AG09309 (cell line): ENCODE results near the gene ARRDC2.
"Not testable (repeated sequence)": the region's sequence is repeated elsewhere in the genome, so short reads cannot be mapped to it uniquely, and the experiment has no call there.

Source experiments
- DNase-seq: peaks from one replicate; pipeline ENCODE4 v3.0.0-alpha.2; 2010; ENCODE audit warnings: low read depth
- H3K4me3 ChIP-seq: 2 replicates; pipeline ENCODE4 v1.5.1; 2011; ENCODE audit warnings: mild to moderate bottlenecking, low read depth, low read length, moderate library complexity; ENCODE audit not compliant: control insufficient read depth
- CTCF ChIP-seq: IDR thresholded peaks from 2 replicates; pipeline ENCODE4 v1.5.1; 2011; ENCODE audit warnings: mild to moderate bottlenecking, low read depth, low read length, inconsistent platforms; ENCODE audit not compliant: insufficient read depth, control insufficient read depth; ENCODE audit errors: missing control alignments

ARRDC2 gene

GRCh38 chr19:17975032-17975431, 32.9 kb upstream of the ARRDC2 start:
- H3K4me3 ChIP-seq, result no peak overlapping the region
- no peak for TF ChIP-seq CTCF
- DNase-seq, result no peak

DNA sequence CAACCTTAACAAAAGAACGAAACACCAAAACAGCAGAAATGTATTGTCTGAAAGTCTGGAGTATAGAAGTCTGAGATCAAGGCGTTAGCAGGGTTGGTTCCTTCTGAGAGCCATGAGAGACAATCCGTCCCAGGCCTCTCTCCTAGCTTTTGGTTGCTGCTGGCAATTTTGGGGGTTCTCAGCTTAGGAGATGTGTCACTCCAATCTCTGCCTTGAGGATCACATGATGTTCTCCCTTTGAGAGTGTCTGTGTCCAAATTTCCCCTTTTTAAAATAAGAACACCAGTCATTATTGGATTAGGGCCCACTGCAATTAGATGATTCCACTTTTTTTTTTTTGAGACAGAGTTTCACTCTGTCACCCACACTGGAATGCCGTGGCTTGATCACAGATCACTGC, 30.9 kb upstream of the ARRDC2 start:
- no peak for DNase-seq
- H3K4me3 ChIP-seq, result no peak overlapping the region
- TF ChIP-seq CTCF, result no peak

DNA sequence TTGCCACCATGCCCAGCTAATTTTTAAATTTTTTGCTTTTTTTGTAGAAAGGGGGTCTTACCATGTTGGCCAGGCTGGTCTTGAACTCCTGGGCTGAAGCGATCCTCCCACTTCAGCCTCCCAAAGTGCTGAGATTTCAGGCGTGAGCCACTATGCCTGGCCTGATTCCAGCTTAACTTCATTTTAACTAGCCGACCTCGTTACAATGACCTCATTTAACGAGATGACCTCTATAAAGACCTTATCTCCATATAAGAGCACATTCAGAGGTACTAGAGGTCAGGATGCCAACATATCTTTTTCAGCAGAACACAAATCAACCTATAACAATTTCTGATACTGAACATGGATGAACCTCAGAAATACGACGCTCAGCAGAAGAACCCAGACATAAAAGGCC, 30.5 kb upstream of the ARRDC2 start:
- no peak for TF ChIP-seq CTCF
- H3K4me3 ChIP-seq, result no peak overlapping the region
- DNase-seq, result no peak

DNA sequence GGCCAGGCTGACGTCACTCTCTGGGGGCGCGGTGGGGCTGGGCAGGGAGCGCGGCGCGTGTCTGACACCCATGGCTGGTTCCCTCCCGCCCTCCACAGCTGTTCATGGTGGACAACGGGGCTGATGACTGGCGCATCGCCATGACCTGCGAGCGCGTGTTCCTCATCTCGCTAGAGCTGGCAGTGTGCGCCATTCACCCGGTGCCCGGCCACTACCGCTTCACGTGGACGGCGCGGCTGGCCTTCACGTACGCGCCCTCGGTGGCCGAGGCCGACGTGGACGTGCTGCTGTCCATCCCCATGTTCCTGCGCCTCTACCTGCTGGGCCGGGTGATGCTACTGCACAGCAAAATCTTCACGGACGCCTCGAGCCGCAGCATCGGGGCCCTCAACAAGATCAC, 26.4 kb upstream of the ARRDC2 start:
- TF ChIP-seq CTCF, result no peak
- no peak for DNase-seq
- H3K4me3 ChIP-seq, result no peak overlapping the region

DNA sequence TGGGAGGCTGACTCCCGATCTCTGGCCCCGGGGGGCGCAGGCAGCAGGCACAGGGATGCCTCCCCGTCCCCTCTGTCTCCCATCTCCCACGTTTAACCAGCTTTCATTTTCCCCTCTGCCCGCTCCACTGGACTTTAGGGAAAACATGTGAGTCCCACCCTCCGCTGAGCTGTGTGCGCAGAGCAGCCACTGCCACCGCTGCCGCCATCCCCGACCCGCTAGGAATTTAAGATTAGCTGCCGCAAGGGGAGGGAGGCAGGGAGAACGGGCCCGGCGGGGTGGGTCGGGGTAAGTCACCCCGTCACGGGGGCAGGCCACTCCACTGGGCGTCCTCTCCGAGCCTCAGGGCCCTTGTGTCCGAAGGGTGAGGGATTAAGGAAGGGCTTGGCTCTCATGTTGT, 25.5 kb upstream of the ARRDC2 start:
- H3K4me3 ChIP-seq, result no peak overlapping the region
- DNase-seq, result no peak
- no peak for TF ChIP-seq CTCF

- no peak for TF ChIP-seq CTCF
- no peak overlapping the region for H3K4me3 ChIP-seq
- DNase-seq, result no peak
These were observed 22.7 kb upstream of the ARRDC2 start for GRCh38 chr19:17985037-17985818.

- not testable (repeated sequence) for DNase-seq, H3K4me3 ChIP-seq
These were observed 21.4 kb upstream of the ARRDC2 start for GRCh38 chr19:17986569-17986968.
